A673 (cell line): ENCODE results near the gene CSGALNACT2. TPM values are rescaled to one million over a fixed set of nuclear protein-coding genes. Genes with fewer than 3 reads are reported as not detected.

ENCODE experiments used
- BruUV-seq: library from RNA; stranded (reverse); fragments of 400-500 nt; replicated peaks from 2 replicates; lab custom pipeline; 2021; lab: Mats Ljungman, UMichigan
- CTCF ChIA-PET: fragments of 300-600 bp; sonication (Branson Sonifier 250); formaldehyde crosslinking; loops from one replicate; lab custom pipeline; 2022; ENCODE audit warnings: antibody characterized with exemption; lab: Charles Lee
- POLR2A ChIA-PET: fragments of 300-600 bp; sonication (Branson Sonifier 250); formaldehyde crosslinking; loops from one replicate; lab custom pipeline; 2022; ENCODE audit warnings: antibody characterized with exemption; ENCODE audit not compliant: low non-redundant PET; lab: Charles Lee
- DNase-seq: peaks from one replicate; pipeline ENCODE4 v3.0.0-alpha.2; 2015; ENCODE audit warnings: low spot score
- H3K27ac ChIP-seq: fragments of 200-600 bp; sonication (generic); 2 replicates; pipeline ENCODE4 v1.5.1; 2016; ENCODE audit warnings: mixed run types, low read depth, mild to moderate bottlenecking, mixed read lengths, antibody characterized with exemption, low read length; ENCODE audit not compliant: poor library complexity, severe bottlenecking
- H3K27me3 ChIP-seq: fragments of 200-600 bp; sonication (generic); replicated peaks from 2 replicates; pipeline ENCODE4 v1.6.1; 2017; ENCODE audit warnings: mixed run types, low read depth, mild to moderate bottlenecking, mixed read lengths, antibody characterized with exemption, low read length; ENCODE audit not compliant: insufficient read depth, poor library complexity
- H3K36me3 ChIP-seq: fragments of 200-600 bp; sonication (generic); 2 replicates; pipeline ENCODE4 v1.6.1; 2016; ENCODE audit warnings: mixed run types, mild to moderate bottlenecking, mixed read lengths, antibody characterized with exemption, low read length; ENCODE audit not compliant: insufficient read depth, poor library complexity, severe bottlenecking
- H3K4me1 ChIP-seq: fragments of 200-600 bp; sonication (generic); 2 replicates; pipeline ENCODE4 v1.6.1; 2017; ENCODE audit warnings: mixed run types, mild to moderate bottlenecking, mixed read lengths, antibody characterized with exemption, low read length; ENCODE audit not compliant: insufficient read depth, poor library complexity, severe bottlenecking
- H3K4me3 ChIP-seq: fragments of 200-600 bp; sonication (generic); 2 replicates; pipeline ENCODE4 v1.5.1; 2016; ENCODE audit warnings: low read depth, mixed run types, mild to moderate bottlenecking, mixed read lengths, low read length; ENCODE audit not compliant: poor library complexity, severe bottlenecking
- H3K9me3 ChIP-seq: fragments of 200-600 bp; sonication (generic); 2 replicates; pipeline ENCODE4 v1.6.1; 2016; ENCODE audit warnings: mixed run types, low read depth, mild to moderate bottlenecking, mixed read lengths, antibody characterized with exemption, low read length; ENCODE audit not compliant: poor library complexity, severe bottlenecking
- CTCF ChIP-seq: fragments of 300-800, 200-600 bp; sonication (generic); conservative IDR thresholded peaks from 2 replicates; pipeline ENCODE4 v1.5.1; 2017; ENCODE audit warnings: low read depth, mild to moderate bottlenecking, antibody characterized with exemption, low read length, moderate library complexity, mixed read lengths
- EZH2 ChIP-seq: fragments of 200-600 bp; sonication (generic); IDR thresholded peaks from 2 replicates; pipeline ENCODE4 v1.6.1; 2017; ENCODE audit warnings: borderline replicate concordance, low read depth, mild to moderate bottlenecking, mixed read lengths, antibody characterized with exemption, low read length; ENCODE audit not compliant: poor library complexity, severe bottlenecking
- intact Hi-C: fragments of 100-400 bp; cut with micrococcal nuclease; formaldehyde crosslinking; loops from one replicate; pipeline ENCODE4 v1.10.0; 2022; ENCODE audit not compliant: unreplicated experiment
- total RNA-seq: library from RNA; stranded (reverse); gene quantifications from 2 replicates; pipeline ENCODE4 v1.2.3, GENCODE V29; 2021

Gene CSGALNACT2
- total RNA-seq, 1 experiment from 2014 or later = 18.6 TPM

- BruUV-seq = no TSS peak
- Histone ChIP-seq H3K4me1 (no peaks in the 10 kb centered on the region), H3K27ac (no peak overlapping the region), H3K9me3 (no peaks in the 10 kb centered on the region), H3K36me3 (no peaks in the 10 kb centered on the region), H3K4me3 (no peak overlapping the region), H3K27me3 (no peaks in the 10 kb centered on the region)
- TF ChIP-seq EZH2 (no peak), CTCF (no peak)
- DNase-seq = no peak
- intact Hi-C loops = no loop called here
- POLR2A ChIA-PET = no interaction called here
- CTCF ChIA-PET = no interaction called here
These were observed 14.7 kb upstream of the CSGALNACT2 start for GRCh38 chr10:43123361-43124093.

GRCh38 chr10:43124094-43124521 is 14.1 kb upstream of the CSGALNACT2 start:
- CTCF ChIA-PET = no interaction called here
- Histone ChIP-seq H3K36me3 (no peaks in the 10 kb centered on the region), H3K4me3 (no peak overlapping the region), H3K9me3 (no peaks in the 10 kb centered on the region), H3K4me1 (no peaks in the 10 kb centered on the region), H3K27me3 (no peaks in the 10 kb centered on the region), H3K27ac (no peak overlapping the region)
- DNase-seq = no peak
- TF ChIP-seq CTCF = no peak
- no peak for TF ChIP-seq EZH2
- POLR2A ChIA-PET = no interaction called here
- intact Hi-C loops = no loop called here
- no TSS peak for BruUV-seq

GRCh38 chr10:43124574-43125273 is 13.5 kb upstream of the CSGALNACT2 start:
- H3K27me3 ChIP-seq = no peaks in the 10 kb centered on the region
- ChIA-PET CTCF (no interaction called here), POLR2A (no interaction called here)
- intact Hi-C loops = no loop called here
- H3K4me1 ChIP-seq = no peaks in the 10 kb centered on the region
- no peak for TF ChIP-seq CTCF
- no peak for TF ChIP-seq EZH2
- H3K4me3 ChIP-seq = no peak overlapping the region
- H3K36me3 ChIP-seq = no peaks in the 10 kb centered on the region
- H3K9me3 ChIP-seq = no peaks in the 10 kb centered on the region
- DNase-seq = no peak
- no peak overlapping the region for H3K27ac ChIP-seq
- no TSS peak for BruUV-seq
